ENCODE measurements around the gene ASTL. TPM values are rescaled to one million over a fixed set of nuclear protein-coding genes. Genes with fewer than 3 reads are reported as not detected.

Gene ASTL
- total and polyA plus RNA-seq, 2 of the 13 experiments (the other 11 are each of a cell fraction or from before 2014, with no cell fraction given): not detected

- TF ChIP-seq SPEN (CRISPR knock-in tag; IDR thresholded peaks at IDR 0.05; ENCODE audit: low read depth) (peak; percentile 36; the same call in 1 of the 2 replicates), MAFG (CRISPR knock-in tag; IDR thresholded peaks at IDR 0.05) (no peak), ZNF782 (CRISPR knock-in tag; IDR thresholded peaks at IDR 0.05; ENCODE audit: borderline replicate concordance) (peak; percentile 74; the same call in 1 of the 2 replicates), RBAK (CRISPR knock-in tag; IDR thresholded peaks at IDR 0.05) (no peak), RAD21 (CRISPR knock-in tag; IDR thresholded peaks at IDR 0.05) (peak; percentile 92), ZNF687 (CRISPR knock-in tag; IDR thresholded peaks at IDR 0.05) (no peak), CCAR2 (optimal IDR thresholded peaks at IDR 0.05; ENCODE audit: low read depth, low read length) (no peak)
These were observed 36.2 kb upstream of the ASTL start (continued) for GRCh38 chr2:96174251-96175144.

- no peak overlapping the region for H3K9ac ChIP-seq (ENCODE audit: insufficient read depth, low read depth, low read length)
- no peaks in the 10 kb centered on the region for H3K9me3 ChIP-seq (ENCODE audit: low read length)
- in situ Hi-C loops (cut with HindIII; ENCODE audit: extremely low pct_ligation_motif_present, low pct_unique_long_range_greater_than_20kb) (no loop called here), intact Hi-C loops (cut with micrococcal nuclease; ENCODE audit: unreplicated experiment) (loop anchor here (10.0 kb wide), 1 partner anchor 147 kb away; no protein-coding TSS in a partner anchor)
- H3K4me1 ChIP-seq (ENCODE audit: insufficient read depth, low read length): no peaks in the 10 kb centered on the region
- BruUV-seq (replicated peaks): no TSS peak
- no peak overlapping the region for H3K27ac ChIP-seq (ENCODE audit: extremely low read length, insufficient read depth, low read length)
- no peaks in the 10 kb centered on the region for H4K20me1 ChIP-seq (ENCODE audit: insufficient read depth, low read length)
- DNase-seq (ENCODE audit: low spot score) (no peak), FAIRE-seq (no peak), ATAC-seq (no peak)
- H3K36me3 ChIP-seq (replicated peaks in 1 of 2; ENCODE audit: control insufficient read depth in 1 of 2, insufficient read depth in 2 of 2, low read length in 2 of 2): no peaks in the 10 kb centered on the region
- H3K27me3 ChIP-seq (ENCODE audit: control insufficient read depth in 1 of 2, insufficient read depth in 2 of 2, low read length in 2 of 2): peaks cover 0 to 13% of the 10 kb centered on the region in 2 experiments; a peak in 2 of 5 replicates
- H2AFZ ChIP-seq (ENCODE audit: low read length): no peak overlapping the region
- ChIA-PET POLR2A (no interaction called here), CTCF (ENCODE audit: low intra/inter-chr PET ratio, low total read pairs) (interaction anchor here (0.9 kb wide), 1 partner anchor 179 kb away, joined by 3 read pairs; no protein-coding TSS in a partner anchor)
- no peak overlapping the region for H3K4me2 ChIP-seq (ENCODE audit: low read depth, low read length)
- no peak overlapping the region for H3K4me3 ChIP-seq (replicated peaks in 1 of 3; ENCODE audit: insufficient read depth in 1 of 3, low read depth in 2 of 3, low read length in 3 of 3)
- 72% methylated on average over 15 of the region's 15 CpGs for WGBS (ENCODE audit: low lambda C conversion rate)
- H3K79me2 ChIP-seq (ENCODE audit: insufficient read depth, low read length): no peaks in the 10 kb centered on the region
- TF ChIP-seq BCLAF1 (IDR thresholded peaks at IDR 0.05) (no peak), NKX3-1 (CRISPR knock-in tag; IDR thresholded peaks at IDR 0.05) (no peak), PRDM10 (CRISPR knock-in tag; IDR thresholded peaks at IDR 0.05; ENCODE audit: low read depth) (no peak), NAIF1 (CRISPR knock-in tag; IDR thresholded peaks at IDR 0.05; ENCODE audit: borderline replicate concordance) (no peak)
These were observed 33.5 kb upstream of the ASTL start for GRCh38 chr2:96171831-96172230.
